Measurements from ENCODE around the gene DMRTA2. TPM values are rescaled to one million over a fixed set of nuclear protein-coding genes. Genes with fewer than 3 reads are reported as not detected.

DMRTA2 gene
- total RNA-seq, 1 donor from 2014 or later = not detected

DNA sequence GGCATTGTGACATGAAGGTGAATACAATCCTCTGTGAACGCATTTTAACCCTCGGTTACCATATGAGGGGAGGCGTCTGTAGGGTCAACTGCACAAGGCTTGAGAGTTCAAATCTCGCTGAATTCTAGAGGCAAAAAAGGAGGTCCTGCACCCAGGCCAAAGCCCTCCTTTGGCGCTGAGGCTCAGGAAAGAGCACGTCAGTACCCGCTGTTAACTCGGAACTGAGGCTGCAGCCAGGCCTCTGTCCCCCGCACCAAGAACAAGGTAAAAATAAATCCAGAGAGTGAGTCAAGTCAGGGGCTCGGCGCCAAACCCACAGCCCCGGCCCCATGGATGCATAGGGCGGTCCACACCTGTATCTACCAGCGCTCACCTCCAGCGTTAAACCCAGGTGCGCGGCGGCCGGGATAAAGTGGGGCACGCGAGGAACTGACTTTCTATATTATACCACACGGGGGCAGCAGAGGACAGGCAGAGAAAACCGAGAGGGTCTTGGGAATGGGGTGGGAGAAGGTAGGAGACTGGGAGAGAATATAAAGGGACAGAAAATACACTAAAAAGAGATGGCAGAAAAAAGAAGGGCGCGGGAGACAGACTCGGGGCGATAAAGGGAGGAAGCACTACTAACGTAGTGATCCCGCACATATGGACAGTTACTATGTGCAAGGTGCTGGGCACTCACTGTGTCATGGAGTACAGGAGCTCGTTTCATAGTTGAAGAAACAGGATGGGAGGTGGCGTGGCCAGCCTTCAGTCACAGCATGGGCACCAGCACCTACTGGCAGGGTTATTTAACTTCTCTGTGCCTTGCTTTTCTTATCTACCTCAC is 54.9 kb downstream of the DMRTA2 start:
- no peak for DNase-seq (ENCODE audit: extremely low spot score in 2 of 2)
- Histone ChIP-seq H3K36me3 (no peaks in the 10 kb centered on the region), H3K27ac (no peak overlapping the region), H3K4me1 (peaks cover 5% of the 10 kb centered on the region), H3K4me3 (no peak overlapping the region), H3K9me3 (no peaks in the 10 kb centered on the region), H3K27me3 (no peaks in the 10 kb centered on the region)
- intact Hi-C loops (cut with DNase I) = no loop called here
- TF ChIP-seq POLR2A (IDR thresholded peaks at IDR 0.05) (no peak), POLR2AphosphoS5 (IDR thresholded peaks at IDR 0.05; ENCODE audit: insufficient read depth in 1 of 2, low read depth in 1 of 2) (no peak)
- TF ChIP-seq, protein P1, sequence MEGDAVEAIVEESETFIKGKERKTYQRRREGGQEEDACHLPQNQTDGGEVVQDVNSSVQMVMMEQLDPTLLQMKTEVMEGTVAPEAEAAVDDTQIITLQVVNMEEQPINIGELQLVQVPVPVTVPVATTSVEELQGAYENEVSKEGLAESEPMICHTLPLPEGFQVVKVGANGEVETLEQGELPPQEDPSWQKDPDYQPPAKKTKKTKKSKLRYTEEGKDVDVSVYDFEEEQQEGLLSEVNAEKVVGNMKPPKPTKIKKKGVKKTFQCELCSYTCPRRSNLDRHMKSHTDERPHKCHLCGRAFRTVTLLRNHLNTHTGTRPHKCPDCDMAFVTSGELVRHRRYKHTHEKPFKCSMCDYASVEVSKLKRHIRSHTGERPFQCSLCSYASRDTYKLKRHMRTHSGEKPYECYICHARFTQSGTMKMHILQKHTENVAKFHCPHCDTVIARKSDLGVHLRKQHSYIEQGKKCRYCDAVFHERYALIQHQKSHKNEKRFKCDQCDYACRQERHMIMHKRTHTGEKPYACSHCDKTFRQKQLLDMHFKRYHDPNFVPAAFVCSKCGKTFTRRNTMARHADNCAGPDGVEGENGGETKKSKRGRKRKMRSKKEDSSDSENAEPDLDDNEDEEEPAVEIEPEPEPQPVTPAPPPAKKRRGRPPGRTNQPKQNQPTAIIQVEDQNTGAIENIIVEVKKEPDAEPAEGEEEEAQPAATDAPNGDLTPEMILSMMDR (IDR thresholded peaks at IDR 0.05) = peak; percentile 50 to 67 (median 57)
